Choroid plexus epithelial cell (primary cell): ENCODE measurements around the gene RNASE1.

Experiments
- DNase-seq: peaks from one replicate; pipeline ENCODE4 v3.0.0-alpha.2; 2010; ENCODE audit warnings: low read depth
- H3K4me3 ChIP-seq: 2 replicates; pipeline ENCODE4 v1.5.1; 2011; ENCODE audit warnings: low read depth, mild to moderate bottlenecking, control low read depth, low read length, moderate library complexity
- TF ChIP-seq, protein P1 (sequence below): conservative IDR thresholded peaks from 2 replicates; pipeline ENCODE4 v1.5.1; 2011; ENCODE audit warnings: low read depth, mild to moderate bottlenecking, control low read depth, inconsistent platforms, low read length, moderate library complexity

Gene RNASE1

DNA sequence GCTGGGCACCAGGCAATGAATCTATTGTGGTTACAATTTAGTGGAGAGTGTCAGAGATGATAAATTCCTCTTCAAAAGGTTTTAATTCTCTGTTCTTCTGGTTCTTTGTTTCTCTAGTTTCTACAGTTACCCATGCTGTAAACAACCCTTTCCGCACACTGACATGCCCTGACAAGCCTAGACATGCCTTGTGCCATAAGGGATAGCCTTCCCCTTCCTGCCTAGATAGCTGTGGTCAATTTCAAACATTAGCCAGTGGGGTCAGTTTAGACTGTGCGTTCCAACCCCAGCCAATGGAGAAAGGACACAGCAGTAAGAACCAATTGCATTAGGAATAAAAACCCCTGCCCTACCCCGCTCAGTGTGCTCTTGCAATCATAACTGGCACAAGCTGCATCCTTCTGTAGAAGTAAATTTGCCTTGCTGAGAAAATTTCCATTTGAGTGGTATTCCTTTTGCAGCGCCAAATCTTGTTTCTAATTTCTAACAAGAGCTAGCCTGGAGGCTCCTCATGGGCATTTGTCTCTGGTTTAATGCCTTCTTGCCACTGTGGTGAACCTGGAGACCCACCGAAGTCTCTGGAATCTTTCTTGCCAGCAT lies 50.6 kb downstream of the RNASE1 start:
- H3K4me3 ChIP-seq = no peak overlapping the region
- TF ChIP-seq, protein P1, sequence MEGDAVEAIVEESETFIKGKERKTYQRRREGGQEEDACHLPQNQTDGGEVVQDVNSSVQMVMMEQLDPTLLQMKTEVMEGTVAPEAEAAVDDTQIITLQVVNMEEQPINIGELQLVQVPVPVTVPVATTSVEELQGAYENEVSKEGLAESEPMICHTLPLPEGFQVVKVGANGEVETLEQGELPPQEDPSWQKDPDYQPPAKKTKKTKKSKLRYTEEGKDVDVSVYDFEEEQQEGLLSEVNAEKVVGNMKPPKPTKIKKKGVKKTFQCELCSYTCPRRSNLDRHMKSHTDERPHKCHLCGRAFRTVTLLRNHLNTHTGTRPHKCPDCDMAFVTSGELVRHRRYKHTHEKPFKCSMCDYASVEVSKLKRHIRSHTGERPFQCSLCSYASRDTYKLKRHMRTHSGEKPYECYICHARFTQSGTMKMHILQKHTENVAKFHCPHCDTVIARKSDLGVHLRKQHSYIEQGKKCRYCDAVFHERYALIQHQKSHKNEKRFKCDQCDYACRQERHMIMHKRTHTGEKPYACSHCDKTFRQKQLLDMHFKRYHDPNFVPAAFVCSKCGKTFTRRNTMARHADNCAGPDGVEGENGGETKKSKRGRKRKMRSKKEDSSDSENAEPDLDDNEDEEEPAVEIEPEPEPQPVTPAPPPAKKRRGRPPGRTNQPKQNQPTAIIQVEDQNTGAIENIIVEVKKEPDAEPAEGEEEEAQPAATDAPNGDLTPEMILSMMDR = no peak
- DNase-seq = no peak
